Measurements from ENCODE around the gene ATRNL1.

ATRNL1 gene

GRCh38 chr10:115915429-115915828, 822.3 kb downstream of the ATRNL1 start:
- no peak for DNase-seq

GRCh38 chr10:115918812-115919211, 825.6 kb downstream of the ATRNL1 start:
- peak; percentile 63 for DNase-seq

GRCh38 chr10:115921795-115922194, 828.6 kb downstream of the ATRNL1 start:
- DNase-seq = peak; percentile 71

GRCh38 chr10:115931309-115931708, 838.1 kb downstream of the ATRNL1 start:
- DNase-seq = no peak

- no peak for DNase-seq
Measured at GRCh38 chr10:115932099-115932498, 838.9 kb downstream of the ATRNL1 start.

DNA sequence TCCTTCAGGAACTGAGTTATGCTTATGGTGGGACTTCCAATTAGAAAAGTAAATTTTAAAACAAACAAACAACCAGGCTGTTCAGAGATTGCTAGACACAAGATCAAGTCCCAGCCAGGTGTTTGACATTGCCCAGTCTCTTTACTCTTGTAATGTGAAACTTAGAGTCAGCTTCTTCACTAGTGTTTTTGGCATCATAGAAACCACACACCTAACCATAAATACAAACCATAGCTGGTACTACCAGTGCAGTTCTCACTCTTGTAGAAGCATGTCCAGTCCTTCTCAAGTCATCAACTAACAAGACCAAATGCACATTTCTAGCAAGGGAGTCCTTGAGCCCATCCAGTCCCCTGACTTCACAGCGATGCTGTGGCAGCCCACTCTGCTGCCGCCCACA, 839.9 kb downstream of the ATRNL1 start:
- DNase-seq = no peak

DNA sequence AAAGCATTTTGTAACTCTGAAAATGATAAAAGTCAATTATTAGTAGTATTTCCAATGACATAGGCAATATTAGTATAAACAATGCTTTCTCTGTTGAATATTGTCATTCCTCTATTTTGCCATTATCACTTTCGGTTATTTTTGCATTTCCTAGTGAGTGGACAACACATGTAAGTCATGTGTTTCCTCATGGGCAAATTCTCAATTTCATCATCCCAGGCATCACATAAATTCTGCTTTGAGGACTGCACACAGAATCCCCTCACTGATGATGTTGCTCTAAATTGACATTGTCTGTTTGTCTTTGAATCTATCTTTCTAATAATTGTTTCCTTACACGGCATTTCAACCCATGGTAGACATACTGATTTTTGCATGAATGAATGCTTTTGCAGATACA, 842.6 kb downstream of the ATRNL1 start:
- no peak for DNase-seq

GRCh38 chr10:115936926-115937767, 844.0 kb downstream of the ATRNL1 start:
- peak; percentile 93 for DNase-seq

- DNase-seq = no peak
Measured at GRCh38 chr10:115937768-115938056, 844.5 kb downstream of the ATRNL1 start.

GRCh38 chr10:115939101-115939854, 846.1 kb downstream of the ATRNL1 start:
- DNase-seq = peak; percentile 49

DNA sequence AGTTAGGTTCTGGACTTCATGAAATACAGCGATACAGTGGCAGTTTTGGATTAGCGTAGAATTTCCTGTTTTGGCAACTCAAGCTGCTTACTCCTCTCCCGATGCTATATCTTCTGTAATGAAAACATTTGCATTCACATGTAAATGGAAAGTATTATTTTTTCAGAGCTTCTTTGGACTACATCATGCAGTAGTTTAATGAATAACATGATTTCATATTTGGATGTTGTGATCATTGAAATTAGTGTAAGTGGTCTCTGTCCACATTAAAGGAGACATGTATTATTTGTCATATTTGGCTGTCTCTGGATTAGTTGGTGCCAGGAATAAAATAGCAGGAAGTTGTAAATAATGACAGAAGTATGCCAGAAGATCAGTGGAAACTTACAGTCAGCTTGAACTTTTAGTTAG, 848.2 kb downstream of the ATRNL1 start:
- no peak for DNase-seq

DNA sequence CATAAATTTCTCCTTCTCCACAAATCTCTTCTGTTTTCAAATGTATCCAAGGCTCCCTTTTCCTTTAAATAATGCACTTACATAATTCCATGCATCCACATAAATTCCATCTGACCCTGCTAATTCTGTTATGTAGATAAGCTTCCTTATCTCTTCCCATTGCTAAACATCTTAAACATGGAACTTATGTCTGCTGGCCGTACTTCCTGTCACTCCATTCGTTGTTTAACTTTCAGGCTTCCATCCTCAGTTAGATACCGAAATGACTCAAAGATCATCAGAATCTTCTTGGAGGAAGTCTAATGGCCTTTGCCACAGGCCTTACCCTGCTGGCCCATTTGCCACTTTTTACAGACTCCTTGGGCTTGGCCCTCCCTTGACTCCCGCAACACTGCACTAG, 848.9 kb downstream of the ATRNL1 start:
- no peak for DNase-seq

GRCh38 chr10:115944538-115944937, 851.4 kb downstream of the ATRNL1 start:
- DNase-seq = no peak

DNA sequence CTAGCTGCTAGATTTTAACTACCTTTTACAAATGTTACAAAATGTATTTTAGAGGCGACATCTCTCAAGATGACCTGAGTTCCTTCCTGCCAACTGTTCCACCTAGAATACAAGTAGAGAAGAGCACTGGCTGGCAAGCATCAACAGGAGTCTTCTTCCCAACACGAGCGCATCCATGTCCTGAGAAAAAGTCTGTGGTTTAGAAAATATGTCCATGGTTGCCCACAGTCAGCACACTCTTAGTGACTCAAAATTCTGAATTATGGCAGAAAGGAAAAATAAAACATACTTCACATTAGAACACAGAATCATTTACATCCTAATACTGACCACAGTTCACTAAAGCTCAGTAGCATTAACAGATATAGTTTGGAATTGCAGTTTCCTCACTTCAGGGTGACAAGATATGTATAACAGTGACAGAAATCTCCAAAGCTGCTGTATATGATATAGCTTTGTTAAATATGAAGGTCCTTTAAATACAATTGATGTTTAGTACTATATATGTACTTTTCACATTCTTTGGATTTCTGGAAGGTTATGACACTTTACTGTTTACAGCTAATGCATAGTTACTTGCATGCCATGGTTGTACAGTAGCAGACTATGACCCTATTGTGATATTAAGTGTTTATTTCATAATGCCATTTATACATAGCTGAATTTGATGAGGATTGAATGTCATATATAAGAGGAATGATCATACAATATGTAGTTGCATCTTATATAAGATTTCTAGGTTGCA, 852.7 kb downstream of the ATRNL1 start:
- DNase-seq = peak; percentile 70

- DNase-seq = peak; percentile 92
Measured at GRCh38 chr10:115947104-115947503, 853.9 kb downstream of the ATRNL1 start.

DNA sequence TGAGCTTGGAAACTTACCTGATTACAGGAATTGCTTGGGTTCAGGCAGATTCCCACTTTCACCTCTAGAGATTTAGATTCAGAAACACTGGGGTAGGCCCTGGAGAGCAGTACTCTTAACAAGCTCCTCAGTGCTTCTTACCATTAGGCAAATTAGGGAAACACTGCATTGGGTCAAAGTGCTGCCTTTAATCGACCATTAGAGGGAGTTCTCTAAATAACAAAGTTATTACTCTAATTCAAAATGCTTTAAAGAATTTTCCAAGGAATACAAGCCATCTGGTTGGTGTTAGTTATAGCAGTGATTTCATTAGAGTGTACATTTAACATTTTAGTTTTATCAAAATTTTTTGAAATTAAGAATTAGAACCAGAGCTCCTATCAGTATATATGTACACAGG, 855.3 kb downstream of the ATRNL1 start:
- peak; percentile 78 for DNase-seq

GRCh38 chr10:115949282-115949844, 856.2 kb downstream of the ATRNL1 start:
- DNase-seq = no peak

DNA sequence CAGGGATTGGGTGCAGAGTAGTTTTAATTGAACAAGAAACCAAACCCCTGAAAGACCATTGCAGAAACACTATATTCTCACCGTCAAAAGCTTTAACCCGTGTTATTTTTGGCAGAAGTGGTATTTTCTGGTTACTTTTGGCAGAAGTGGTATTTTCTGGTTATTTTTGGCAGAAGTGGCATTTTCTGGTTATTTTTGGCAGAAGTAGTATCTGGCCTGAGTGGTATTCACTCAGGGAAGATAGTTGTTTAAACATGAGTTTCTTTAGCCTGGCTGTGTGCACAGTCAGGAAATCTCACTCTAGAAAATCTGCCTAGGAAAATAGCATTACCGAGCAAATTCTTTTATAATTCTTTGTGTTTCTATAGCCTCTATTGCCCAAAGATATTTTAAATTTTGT, 857.2 kb downstream of the ATRNL1 start:
- peak; percentile 37 for DNase-seq

- DNase-seq = no peak
Measured at GRCh38 chr10:115951242-115951641, 858.1 kb downstream of the ATRNL1 start.

DNA sequence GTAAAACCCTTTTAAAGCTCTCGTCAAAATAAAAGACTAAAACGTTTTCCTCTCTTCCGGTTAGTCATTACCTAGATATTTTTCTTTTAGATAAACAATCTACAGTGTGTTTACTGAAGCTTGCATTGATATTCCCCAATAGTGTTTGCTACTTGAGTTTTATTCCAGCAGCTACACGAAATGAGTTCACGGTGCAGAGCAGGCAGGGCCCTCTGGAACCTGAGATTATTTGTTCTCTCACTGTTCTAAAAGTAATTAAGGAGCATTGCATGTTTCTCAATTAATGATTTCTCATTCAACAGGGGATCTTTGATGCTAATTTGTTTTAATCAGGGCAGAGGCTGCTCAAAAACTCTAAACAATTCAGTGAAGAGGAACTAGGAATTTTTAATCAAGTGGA, 860.1 kb downstream of the ATRNL1 start:
- DNase-seq = no peak

- no peak for DNase-seq
Measured at GRCh38 chr10:115953968-115954367, 860.8 kb downstream of the ATRNL1 start.

DNA sequence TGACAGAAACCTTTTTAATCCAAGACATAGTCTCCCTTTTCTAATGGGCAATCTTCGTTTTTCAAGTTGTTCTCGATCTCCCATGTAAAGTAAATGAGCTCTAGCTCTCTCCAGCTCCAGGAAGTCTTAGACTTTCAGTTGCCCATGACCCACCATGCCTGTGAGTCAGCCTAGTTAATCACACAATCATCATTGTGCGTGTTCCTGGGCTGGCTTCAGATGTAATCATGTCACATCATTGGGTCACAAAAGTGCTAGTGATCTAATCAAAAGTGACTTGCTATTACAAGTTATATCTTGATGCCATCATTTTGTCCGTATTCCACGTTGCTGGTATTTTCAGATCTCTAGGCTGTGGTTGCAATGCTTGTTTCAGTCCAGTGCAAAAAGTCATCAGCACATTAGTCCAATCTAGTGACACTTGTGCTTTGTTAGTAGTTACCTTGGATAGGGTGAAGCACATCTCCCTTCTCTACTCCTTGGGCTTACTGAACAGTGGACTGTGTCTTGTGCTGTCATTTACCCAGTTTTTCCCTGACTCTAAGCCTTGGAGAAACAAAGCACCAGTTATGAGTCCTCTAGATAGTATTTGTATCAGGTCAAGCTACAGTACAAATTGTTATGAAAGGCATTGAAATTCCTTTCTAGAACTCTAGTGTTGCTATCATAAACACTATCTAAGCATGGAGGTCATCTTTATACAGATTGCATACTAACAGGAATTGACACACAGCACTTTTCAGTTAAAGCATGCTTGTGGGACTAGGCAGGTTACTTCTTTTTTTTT, 863.3 kb downstream of the ATRNL1 start:
- peak; percentile 65 for DNase-seq

- no peak for DNase-seq
Measured at GRCh38 chr10:115957012-115957399, 863.8 kb downstream of the ATRNL1 start.
